Measurements from ENCODE around the gene RCCD1. TPM values are rescaled to one million over a fixed set of nuclear protein-coding genes. Genes with fewer than 3 reads are reported as not detected.
A peak's percentile ranks its signal among the peaks of the same experiment; 100 is the strongest.

The RCCD1 gene
- total RNA-seq, 4 donors from 2014 or later, result 1.4 to 4.8 (median 4.4) TPM

GRCh38 chr15:90991587-90992285 lies 37.1 kb downstream of the RCCD1 start:
- intact Hi-C loops (cut with DNase I; ENCODE audit: low total_unique reads) (loop anchor here (10.0 kb wide), 1 partner anchor 1657 kb away; the partner anchor contains the start of gene POLG), in situ Hi-C loops (cut with MboI; ENCODE audit: low sequenced_read_pairs in 4 of 4) (no loop called here)
- DNase-seq (no peak), ATAC-seq (no peak)
- Histone ChIP-seq H3K27me3 (no peaks in the 10 kb centered on the region), H3K27ac (no peak overlapping the region), H3K36me3 (no peaks in the 10 kb centered on the region), H3K4me3 (no peak overlapping the region), H3K9me3 (no peaks in the 10 kb centered on the region), H3K4me1 (peaks cover 0 to 13% of the 10 kb centered on the region in 2 donors)
- TF ChIP-seq POLR2A (IDR thresholded peaks at IDR 0.05) (no peak), CTCF (IDR thresholded peaks at IDR 0.05 in 4 of 5, conservative IDR thresholded peaks at IDR 0.05 in 1 of 5) (no peak)

- Histone ChIP-seq H3K9me3 (no peaks in the 10 kb centered on the region), H3K27ac (peak overlapping the region; percentile 75 to 86 (median 80)), H3K4me3 (peak overlapping the region; percentile 77 to 99 (median 87)), H3K4me1 (peaks cover 0 to 13% of the 10 kb centered on the region in 2 donors), H3K27me3 (no peaks in the 10 kb centered on the region), H3K36me3 (peaks cover 0 to 11% of the 10 kb centered on the region in 2 donors)
- DNase-seq (no peak), ATAC-seq (peak; percentile 21 to 29)
- TF ChIP-seq CTCF (IDR thresholded peaks at IDR 0.05 in 4 of 5, conservative IDR thresholded peaks at IDR 0.05 in 1 of 5) (no peak), POLR2A (IDR thresholded peaks at IDR 0.05) (no peak)
- in situ Hi-C loops (cut with MboI; ENCODE audit: low sequenced_read_pairs in 4 of 4) (no loop called here), intact Hi-C loops (cut with DNase I; ENCODE audit: low total_unique reads) (loop anchor here (1.0 to 10.0 kb wide), 5 partner anchors 29 to 1659 kb away; partner anchors contain the start of genes HDDC3, MAN2A2, POLG and RCCD1)
Measured at GRCh38 chr15:90994059-90994416, 39.4 kb downstream of the RCCD1 start.

GRCh38 chr15:90994417-90995311 lies 40.0 kb downstream of the RCCD1 start, which contains the start of gene PRC1:
PRC1 (minus strand) TSS chr15:90994535; CDS start chr15:90994417, 118 bp downstream.
- TF ChIP-seq POLR2A (IDR thresholded peaks at IDR 0.05) (peak; percentile 48 to 68), CTCF (IDR thresholded peaks at IDR 0.05 in 4 of 5, conservative IDR thresholded peaks at IDR 0.05 in 1 of 5) (no peak)
- peaks cover 0 to 17% of the 10 kb centered on the region in 2 donors for H3K36me3 ChIP-seq
- no peaks in the 10 kb centered on the region for H3K27me3 ChIP-seq
- in situ Hi-C loops (cut with MboI; ENCODE audit: low sequenced_read_pairs in 4 of 4), result no loop called here
- peaks cover 0 to 13% of the 10 kb centered on the region in 2 donors for H3K4me1 ChIP-seq
- H3K27ac ChIP-seq, result peak within 1 kb of the TSS; percentile 75 to 86 (median 82)
- no peaks in the 10 kb centered on the region for H3K9me3 ChIP-seq
- intact Hi-C loops (cut with DNase I; ENCODE audit: low total_unique reads), result loop anchor here (1.0 to 10.0 kb wide), 5 partner anchors 28 to 1660 kb away; partner anchors contain the start of genes HDDC3, MAN2A2, POLG and RCCD1
- peak; percentile 97 to 98 for DNase-seq
- peak; percentile 98 for ATAC-seq
- H3K4me3 ChIP-seq, result peak within 1 kb of the TSS; percentile 77 to 99 (median 87)

GRCh38 chr15:90998737-90999136 lies 44.1 kb downstream of the RCCD1 start:
- intact Hi-C loops (cut with DNase I; ENCODE audit: low total_unique reads), result loop anchor here (10.0 kb wide), 1 partner anchor 1664 kb away; the partner anchor contains the start of gene POLG
- DNase-seq (no peak), ATAC-seq (no peak)
- H3K36me3 ChIP-seq, result peaks cover 0 to 49% of the 10 kb centered on the region in 2 donors
- H3K4me3 ChIP-seq, result no peak overlapping the region
- H3K4me1 ChIP-seq, result peaks cover 0 to 6% of the 10 kb centered on the region in 2 donors
- in situ Hi-C loops (cut with MboI; ENCODE audit: low sequenced_read_pairs in 4 of 4), result no loop called here
- H3K9me3 ChIP-seq, result no peaks in the 10 kb centered on the region
- TF ChIP-seq CTCF (IDR thresholded peaks at IDR 0.05 in 4 of 5, conservative IDR thresholded peaks at IDR 0.05 in 1 of 5) (no peak), POLR2A (IDR thresholded peaks at IDR 0.05) (no peak)
- H3K27ac ChIP-seq, result no peak overlapping the region
- no peaks in the 10 kb centered on the region for H3K27me3 ChIP-seq
